Measurements from ENCODE around the gene BMS1.

DNA sequence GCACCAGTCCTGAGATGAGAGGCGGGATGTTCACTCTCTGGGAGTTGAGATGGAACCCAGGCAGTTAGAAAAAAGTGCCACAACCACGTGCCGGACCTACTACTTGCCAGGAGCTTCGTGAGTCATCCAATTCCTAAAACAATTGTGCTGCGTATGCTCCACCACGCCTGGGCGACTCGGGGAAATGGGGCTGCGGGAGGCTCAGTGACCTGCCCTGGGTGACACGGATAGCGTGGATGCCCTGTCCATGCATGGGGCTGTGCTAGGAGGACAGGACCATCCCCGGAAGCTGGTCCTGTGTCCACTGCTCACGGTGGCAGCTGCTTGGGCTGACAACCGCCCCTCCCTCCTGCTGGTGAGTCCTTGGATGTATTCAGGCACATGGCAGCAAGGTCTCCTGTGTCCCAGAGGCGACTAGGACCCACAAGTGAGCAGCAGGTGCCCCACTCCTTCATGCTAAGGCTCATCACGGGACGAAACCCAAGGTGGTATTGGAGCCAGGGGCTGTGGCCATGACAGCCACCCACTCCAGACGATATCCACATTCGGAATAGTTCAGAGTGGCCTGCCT, 90.4 kb downstream of the BMS1 start:
- TF ChIP-seq, protein P1, sequence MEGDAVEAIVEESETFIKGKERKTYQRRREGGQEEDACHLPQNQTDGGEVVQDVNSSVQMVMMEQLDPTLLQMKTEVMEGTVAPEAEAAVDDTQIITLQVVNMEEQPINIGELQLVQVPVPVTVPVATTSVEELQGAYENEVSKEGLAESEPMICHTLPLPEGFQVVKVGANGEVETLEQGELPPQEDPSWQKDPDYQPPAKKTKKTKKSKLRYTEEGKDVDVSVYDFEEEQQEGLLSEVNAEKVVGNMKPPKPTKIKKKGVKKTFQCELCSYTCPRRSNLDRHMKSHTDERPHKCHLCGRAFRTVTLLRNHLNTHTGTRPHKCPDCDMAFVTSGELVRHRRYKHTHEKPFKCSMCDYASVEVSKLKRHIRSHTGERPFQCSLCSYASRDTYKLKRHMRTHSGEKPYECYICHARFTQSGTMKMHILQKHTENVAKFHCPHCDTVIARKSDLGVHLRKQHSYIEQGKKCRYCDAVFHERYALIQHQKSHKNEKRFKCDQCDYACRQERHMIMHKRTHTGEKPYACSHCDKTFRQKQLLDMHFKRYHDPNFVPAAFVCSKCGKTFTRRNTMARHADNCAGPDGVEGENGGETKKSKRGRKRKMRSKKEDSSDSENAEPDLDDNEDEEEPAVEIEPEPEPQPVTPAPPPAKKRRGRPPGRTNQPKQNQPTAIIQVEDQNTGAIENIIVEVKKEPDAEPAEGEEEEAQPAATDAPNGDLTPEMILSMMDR (IDR thresholded peaks at IDR 0.05): no peak
- TF ChIP-seq POLR2A (IDR thresholded peaks at IDR 0.05): no peak

Data from adrenal gland (tissue), 5 donors.